ENCODE measurements around the gene NDUFAF8.

Gene NDUFAF8

DNA sequence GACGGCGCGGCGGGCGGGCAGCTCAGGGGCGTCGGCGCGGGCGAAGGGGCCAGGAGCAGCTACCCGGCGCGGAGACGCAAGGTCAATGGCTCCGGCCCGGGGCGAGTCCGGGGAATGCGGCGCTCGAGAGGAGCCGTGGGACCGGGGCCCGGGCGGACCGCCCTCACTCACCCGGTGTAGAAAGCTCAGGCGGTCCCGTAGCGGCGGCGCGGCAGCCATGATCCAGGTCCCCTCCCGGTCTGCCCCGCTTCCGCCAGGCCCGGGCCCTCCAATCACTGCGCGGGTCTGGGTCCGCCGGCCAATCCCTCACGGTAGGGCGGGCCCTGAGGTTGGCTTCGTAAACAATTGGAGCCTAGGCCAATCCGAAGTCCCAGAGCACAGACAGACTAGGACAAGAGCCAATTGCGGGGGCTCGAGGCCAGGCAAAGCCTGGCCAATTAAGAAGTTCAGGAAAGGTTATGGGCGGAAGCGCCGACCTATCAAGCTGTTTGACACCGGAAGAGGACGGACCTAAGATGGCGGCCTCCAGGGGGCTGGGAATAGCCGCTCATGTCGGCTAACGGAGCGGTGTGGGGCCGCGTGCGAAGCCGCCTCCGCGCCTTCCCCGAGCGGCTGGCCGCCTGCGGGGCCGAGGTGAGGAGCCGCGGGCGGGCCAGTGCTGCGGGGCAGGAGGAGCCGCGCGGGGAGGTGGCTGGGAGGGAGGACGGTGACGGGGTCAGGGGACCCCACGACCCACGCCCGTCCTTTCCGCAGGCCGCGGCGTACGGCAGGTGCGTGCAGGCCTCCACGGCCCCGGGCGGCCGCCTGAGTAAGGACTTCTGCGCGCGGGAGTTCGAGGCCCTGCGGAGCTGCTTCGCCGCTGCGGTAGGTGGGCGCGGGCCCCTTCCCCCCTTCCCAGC is at the start of gene NDUFAF8, which contains the start of gene TEPSIN:
Gene NDUFAF8 (plus strand): TSS at position 504 of the 899 bp plus-strand sequence. CDS start 46 bp downstream, at position 550.
Gene TEPSIN (minus strand): TSS at position 241 of the 899 bp plus-strand sequence. CDS start 22 bp downstream, at position 219.
- DNase-seq (ENCODE audit: low read depth in 2 of 2), result peak; percentile 92 to 93

DNA sequence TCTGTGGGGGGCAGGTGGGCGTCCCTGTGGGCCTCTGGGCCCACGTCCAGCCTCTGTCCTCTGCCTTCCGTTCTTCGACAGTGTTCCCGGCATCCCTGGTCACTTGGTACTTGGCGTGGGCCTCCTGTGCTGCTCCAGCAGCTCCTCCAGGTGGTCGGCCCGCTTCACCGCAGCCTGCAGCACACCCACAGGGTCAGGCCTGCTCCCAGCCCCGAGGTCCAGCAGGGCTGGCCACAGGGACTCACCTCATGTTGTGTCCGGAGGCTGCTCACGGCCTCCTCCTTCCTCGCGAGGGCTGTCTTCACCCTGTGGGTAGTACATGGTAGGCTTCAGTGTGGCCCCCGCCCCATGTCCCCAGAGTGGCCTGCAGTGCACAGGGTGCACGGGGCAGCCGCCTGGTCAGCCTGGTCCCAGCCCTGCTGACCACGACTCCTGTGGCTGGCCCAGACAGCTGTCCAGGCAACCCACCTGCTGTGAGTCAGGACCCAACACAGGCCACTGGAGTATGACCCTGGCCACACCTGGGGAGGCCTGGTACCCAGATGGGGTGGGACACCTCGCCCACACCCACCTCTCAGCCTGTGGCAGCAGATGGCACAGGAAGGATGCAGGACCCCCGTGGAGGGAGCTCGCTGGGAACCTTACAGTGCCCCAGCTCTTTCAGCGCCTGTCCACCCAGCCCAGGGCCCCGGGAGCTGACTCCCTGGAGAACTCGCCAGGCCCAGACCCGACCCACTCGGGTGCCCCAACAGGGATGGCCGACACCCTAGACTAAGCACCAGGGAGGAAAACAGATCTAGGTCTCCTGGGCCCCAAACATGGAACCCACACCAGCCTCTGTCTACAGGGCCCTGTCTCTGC is 49.2 kb upstream of the NDUFAF8 start:
- DNase-seq (ENCODE audit: low read depth in 2 of 2), result no peak

GRCh38 chr17:81190591-81190990 is 48.5 kb upstream of the NDUFAF8 start:
- DNase-seq (ENCODE audit: low read depth in 2 of 2), result no peak

GRCh38 chr17:81191116-81191515 is 48.0 kb upstream of the NDUFAF8 start:
- no peak for DNase-seq (ENCODE audit: low read depth in 2 of 2)

DNA sequence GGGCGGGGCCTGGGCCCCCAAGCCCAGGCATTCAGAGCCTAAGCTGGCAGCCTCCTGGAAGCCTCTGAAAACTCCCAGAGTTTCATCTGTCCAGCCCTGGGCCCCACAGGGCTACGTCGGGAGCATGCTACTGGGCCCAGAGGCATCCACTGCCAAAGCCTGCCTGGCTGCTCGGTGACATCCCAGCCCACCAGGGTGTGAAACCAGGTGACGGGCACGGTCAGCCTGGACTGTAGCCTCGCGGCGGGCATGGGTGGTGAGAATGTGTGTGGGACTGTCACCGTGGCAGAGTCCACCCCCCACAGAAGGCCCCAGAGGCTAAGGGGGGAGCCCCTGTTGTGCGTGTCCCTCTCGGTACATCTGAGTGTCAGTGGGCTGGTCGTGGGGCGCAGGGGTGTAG is 47.5 kb upstream of the NDUFAF8 start:
- no peak for DNase-seq (ENCODE audit: low read depth in 2 of 2)

DNA sequence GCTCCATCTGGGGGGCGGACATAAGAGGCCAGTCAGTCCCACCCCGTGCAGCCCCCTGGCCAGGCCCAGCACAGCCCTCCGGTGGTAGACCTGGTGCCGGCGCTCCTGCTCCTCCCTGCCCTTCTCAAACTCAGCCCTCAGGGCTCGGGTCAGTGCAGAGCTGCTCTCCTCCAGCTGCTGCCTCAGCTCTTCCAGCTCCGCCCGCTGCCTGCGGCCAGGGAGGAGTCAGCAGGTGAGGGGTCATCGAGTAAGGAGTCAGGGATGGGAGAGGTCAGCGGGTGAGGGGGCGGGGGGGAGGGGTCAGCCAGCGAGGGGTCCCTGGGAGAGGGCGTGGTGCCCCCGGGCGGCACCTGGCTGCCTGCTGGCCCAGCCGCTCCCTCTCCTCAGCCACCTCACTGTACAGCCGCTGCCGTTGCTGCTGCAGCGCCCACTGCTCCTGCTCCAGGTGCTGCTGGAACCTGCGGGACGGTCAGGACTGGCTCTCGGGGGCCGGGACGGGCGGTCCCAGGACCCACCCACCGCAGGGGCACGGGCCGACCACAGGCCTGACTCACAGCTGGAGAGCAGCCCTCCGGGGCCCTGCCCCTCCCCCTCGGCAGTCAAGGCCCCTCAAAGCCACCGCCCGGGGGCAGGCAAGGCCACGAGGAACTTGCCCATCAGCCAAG is 46.6 kb upstream of the NDUFAF8 start:
- DNase-seq (ENCODE audit: low read depth in 2 of 2), result no peak

DNA sequence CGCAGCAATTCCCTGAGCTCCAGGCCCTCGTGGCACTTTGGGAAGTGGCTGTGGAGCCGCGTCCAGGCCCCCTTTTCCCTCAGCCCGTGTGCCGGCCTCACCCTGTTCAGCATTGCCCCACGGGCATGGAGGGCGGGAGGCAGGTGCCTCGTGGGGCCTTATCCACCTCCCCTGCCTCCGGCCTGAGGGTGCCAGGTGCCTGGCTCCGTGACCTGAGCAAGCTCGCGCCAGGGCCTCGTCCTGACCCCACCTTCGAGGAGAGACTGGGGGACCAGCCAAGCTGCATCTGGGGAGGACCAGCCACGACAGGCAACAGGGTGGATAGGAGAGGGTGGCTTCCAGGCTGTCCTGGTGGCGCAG is 46.1 kb upstream of the NDUFAF8 start:
- no peak for DNase-seq (ENCODE audit: low read depth in 2 of 2)

- no peak for DNase-seq (ENCODE audit: low read depth in 2 of 2)
These were observed 45.5 kb upstream of the NDUFAF8 start for GRCh38 chr17:81193470-81194224.

- DNase-seq (ENCODE audit: low read depth in 2 of 2), result no peak
These were observed 44.8 kb upstream of the NDUFAF8 start for GRCh38 chr17:81194225-81194760.

GRCh38 chr17:81194941-81195901 is 43.9 kb upstream of the NDUFAF8 start:
- no peak for DNase-seq (ENCODE audit: low read depth in 2 of 2)

DNA sequence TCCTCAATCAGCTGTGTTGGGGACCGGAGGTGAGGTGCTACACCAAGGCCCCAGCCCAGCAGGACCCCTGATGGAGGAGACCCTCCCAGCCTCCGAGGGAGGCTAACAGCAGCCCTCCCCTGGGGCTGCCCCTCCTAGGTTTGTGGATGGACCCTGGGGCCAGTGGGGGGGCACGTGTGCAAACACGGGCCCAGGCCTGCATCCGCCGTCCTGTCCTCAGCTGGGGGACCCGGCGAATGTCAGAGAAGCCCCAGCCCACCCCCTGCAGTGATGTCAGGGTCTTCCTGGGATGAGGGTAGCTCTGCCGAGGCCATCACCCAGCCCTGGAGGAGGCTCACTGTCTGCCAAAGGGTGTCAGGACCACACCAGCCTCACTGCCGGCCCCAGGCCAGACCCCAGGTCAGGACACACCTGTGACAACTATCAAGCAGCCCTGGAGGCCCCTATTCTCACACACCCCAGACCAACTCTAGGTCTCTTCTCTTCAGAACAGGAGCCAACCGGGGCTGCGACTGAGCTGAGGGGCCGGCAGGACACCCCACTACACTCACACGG is 43.1 kb upstream of the NDUFAF8 start:
- no peak for DNase-seq (ENCODE audit: low read depth in 2 of 2)

- no peak for DNase-seq (ENCODE audit: low read depth in 2 of 2)
These were observed 42.4 kb upstream of the NDUFAF8 start for GRCh38 chr17:81196505-81197408.

DNA sequence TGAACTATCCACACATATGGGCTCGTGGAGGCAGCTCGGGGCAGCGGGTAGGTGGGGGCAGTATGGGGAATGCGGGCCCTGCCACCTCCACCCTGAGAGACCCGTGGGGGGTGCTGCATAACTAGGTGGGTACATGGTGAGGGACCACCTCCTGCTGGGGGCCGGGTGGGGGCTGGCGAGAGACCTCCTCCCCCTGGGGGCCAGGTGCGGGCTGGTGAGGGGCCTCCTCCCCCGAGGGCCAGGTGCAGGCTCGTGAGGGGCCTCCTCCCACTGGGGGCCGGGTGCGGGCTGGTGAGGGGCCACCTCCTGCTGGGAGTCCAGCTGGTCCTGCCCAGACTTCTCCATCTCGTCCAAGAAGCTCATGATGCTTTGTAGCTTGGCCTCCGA is 41.7 kb upstream of the NDUFAF8 start:
- no peak for DNase-seq (ENCODE audit: low read depth in 2 of 2)

DNA sequence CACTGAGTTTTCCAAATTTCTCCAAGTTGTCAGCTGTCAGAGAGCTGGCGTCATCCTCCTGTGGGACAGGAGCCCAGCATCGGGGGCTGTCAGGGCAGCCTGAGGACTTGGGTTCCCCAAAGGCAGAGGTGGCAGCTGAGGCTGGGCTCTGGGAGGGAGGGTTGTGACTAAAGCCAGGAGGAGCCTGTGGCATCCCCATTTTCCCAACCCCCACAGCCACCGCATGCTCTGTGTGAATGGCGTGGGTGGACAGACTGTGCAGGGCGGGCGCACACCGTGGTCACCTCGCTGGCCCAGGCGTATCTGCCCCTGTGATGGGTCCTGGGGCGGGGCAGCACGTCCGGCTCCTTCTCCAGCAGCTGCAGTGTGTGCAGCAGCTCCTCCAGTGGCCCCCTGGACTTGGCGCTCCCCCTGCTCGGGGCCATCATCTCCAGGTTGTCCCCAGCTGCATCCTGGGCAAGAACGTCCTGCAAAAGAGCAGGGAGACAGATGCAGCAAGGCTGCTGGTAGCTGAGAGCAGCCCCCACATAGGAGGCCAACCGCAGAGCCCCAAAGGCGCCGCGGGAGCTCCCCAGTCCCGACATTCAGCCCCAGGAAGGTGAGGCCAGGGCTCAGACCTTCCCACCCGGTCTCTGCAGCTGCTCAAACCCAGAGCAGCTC is 41.2 kb upstream of the NDUFAF8 start:
- DNase-seq (ENCODE audit: low read depth in 2 of 2), result no peak

DNA sequence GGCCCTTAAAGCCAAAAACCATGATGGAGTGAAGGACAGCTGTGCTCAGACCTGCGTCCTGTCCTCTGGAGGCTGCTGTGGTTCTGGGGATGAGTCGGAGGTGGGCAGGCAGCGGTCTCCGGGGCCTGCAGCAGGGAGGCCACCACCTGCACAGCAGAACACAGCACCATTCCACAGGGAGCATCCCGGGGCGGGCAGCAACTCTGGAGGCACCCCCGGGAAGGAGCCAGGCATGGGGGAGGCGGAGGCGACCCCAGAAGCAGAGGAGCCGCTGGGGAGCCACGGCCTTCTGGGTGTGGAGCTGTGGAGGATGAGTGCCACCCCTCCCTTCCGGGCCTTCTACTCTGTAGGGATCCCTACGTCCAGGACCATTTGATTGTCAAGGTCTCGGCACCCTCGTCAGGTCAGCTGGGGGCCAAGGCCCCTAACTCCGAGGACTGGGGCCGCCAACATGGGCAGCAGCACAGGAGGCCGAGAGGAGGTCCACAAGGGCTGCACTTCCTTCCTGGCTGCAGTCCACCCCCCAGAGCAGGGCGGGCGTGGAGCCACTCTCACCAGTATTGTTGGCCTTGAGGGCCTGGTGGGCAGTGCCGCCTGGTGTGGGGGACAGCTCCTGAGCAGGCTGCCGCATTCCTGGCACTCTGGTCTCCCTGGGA is 40.2 kb upstream of the NDUFAF8 start:
- DNase-seq (ENCODE audit: low read depth in 2 of 2), result no peak

- no peak for DNase-seq (ENCODE audit: low read depth in 2 of 2)
These were observed 39.7 kb upstream of the NDUFAF8 start for GRCh38 chr17:81199482-81199830.

DNA sequence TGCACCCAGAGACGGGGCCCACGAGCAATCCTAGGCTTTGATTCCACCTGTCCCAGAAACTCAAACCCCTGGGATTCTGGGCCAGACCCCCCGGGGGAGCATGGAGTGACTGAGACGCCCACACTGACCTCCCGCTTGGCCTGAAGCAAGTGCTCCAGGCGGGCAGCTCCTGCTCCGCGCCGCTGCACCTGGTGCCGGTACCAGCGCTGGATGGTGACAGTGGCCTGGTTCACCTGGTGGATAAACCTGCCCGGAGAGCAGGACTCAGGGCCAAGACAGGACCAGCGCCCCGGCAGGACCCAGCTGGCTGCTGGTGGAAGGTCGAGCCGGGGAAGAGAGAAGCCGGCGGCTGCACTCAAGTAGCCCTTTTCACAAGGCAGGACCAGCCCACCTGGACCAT is 38.9 kb upstream of the NDUFAF8 start:
- DNase-seq (ENCODE audit: low read depth in 2 of 2), result no peak
